ENCODE data around the gene HLA-C. TPM values are rescaled to one million over a fixed set of nuclear protein-coding genes. Genes with fewer than 3 reads are reported as not detected.
"Not testable (repeated sequence)": the region's sequence is repeated elsewhere in the genome, so short reads cannot be mapped to it uniquely, and the experiment has no call there.

Gene HLA-C
- total RNA-seq, 1 donor, result 489 TPM

GRCh38 chr6:31246051-31246521 is 25.8 kb downstream of the HLA-C start:
- no peak overlapping the region for H3K4me3 ChIP-seq (ENCODE audit: insufficient read depth, low read length)
- no peaks in the 10 kb centered on the region for H3K36me3 ChIP-seq (ENCODE audit: insufficient read depth, low read length)
- DNase-seq (ENCODE audit: insufficient read length, low spot score, missing footprints), result peak; percentile 69
- no peaks in the 10 kb centered on the region for H3K79me2 ChIP-seq (ENCODE audit: insufficient read depth, low read length)
- peaks cover 29% of the 10 kb centered on the region for H3K27me3 ChIP-seq (ENCODE audit: insufficient read depth, low read length)
- no peak for TF ChIP-seq CTCF (IDR thresholded peaks at IDR 0.05; ENCODE audit: extremely low read depth, low read depth, low read length)
- no peaks in the 10 kb centered on the region for H4K20me1 ChIP-seq (ENCODE audit: insufficient read depth, low read length)
- no peaks in the 10 kb centered on the region for H3K9me3 ChIP-seq (ENCODE audit: low read depth, low read length)
- peaks cover 7% of the 10 kb centered on the region for H3K4me1 ChIP-seq (ENCODE audit: insufficient read depth, low read length)
- no peak overlapping the region for H3K27ac ChIP-seq (ENCODE audit: low read depth, low read length)
- no peak overlapping the region for H2AFZ ChIP-seq (ENCODE audit: low read length)
- no peak overlapping the region for H3K4me2 ChIP-seq (ENCODE audit: insufficient read depth, low read length)

GRCh38 chr6:31243508-31243907 is 28.4 kb downstream of the HLA-C start:
- Histone ChIP-seq H3K27ac (ENCODE audit: low read depth, low read length) (no peak overlapping the region), H2AFZ (ENCODE audit: low read length) (no peak overlapping the region), H3K4me2 (ENCODE audit: insufficient read depth, low read length) (no peak overlapping the region), H3K36me3 (ENCODE audit: insufficient read depth, low read length) (no peaks in the 10 kb centered on the region), H3K79me2 (ENCODE audit: insufficient read depth, low read length) (no peaks in the 10 kb centered on the region), H3K9me3 (ENCODE audit: low read depth, low read length) (no peaks in the 10 kb centered on the region), H3K27me3 (ENCODE audit: insufficient read depth, low read length) (peaks cover 21% of the 10 kb centered on the region), H3K4me3 (ENCODE audit: insufficient read depth, low read length) (no peak overlapping the region), H3K4me1 (ENCODE audit: insufficient read depth, low read length) (peaks cover 7% of the 10 kb centered on the region), H4K20me1 (ENCODE audit: insufficient read depth, low read length) (no peaks in the 10 kb centered on the region)
- DNase-seq (ENCODE audit: insufficient read length, low spot score, missing footprints), result no peak
- no peak for TF ChIP-seq CTCF (IDR thresholded peaks at IDR 0.05; ENCODE audit: extremely low read depth, low read depth, low read length)

- H3K27me3 ChIP-seq (ENCODE audit: insufficient read depth, low read length), result peaks cover 40% of the 10 kb centered on the region
- H3K9me3 ChIP-seq (ENCODE audit: low read depth, low read length), result no peaks in the 10 kb centered on the region
- H3K36me3 ChIP-seq (ENCODE audit: insufficient read depth, low read length), result no peaks in the 10 kb centered on the region
- H3K4me2 ChIP-seq (ENCODE audit: insufficient read depth, low read length), result no peak overlapping the region
- DNase-seq (ENCODE audit: insufficient read length, low spot score, missing footprints), result no peak
- no peaks in the 10 kb centered on the region for H4K20me1 ChIP-seq (ENCODE audit: insufficient read depth, low read length)
- H3K4me3 ChIP-seq (ENCODE audit: insufficient read depth, low read length), result no peak overlapping the region
- H3K27ac ChIP-seq (ENCODE audit: low read depth, low read length), result no peak overlapping the region
- H3K79me2 ChIP-seq (ENCODE audit: insufficient read depth, low read length), result no peaks in the 10 kb centered on the region
- no peak overlapping the region for H2AFZ ChIP-seq (ENCODE audit: low read length)
- no peaks in the 10 kb centered on the region for H3K4me1 ChIP-seq (ENCODE audit: insufficient read depth, low read length)
- TF ChIP-seq CTCF (IDR thresholded peaks at IDR 0.05; ENCODE audit: extremely low read depth, low read depth, low read length), result no peak
These were observed 32.0 kb downstream of the HLA-C start for GRCh38 chr6:31239854-31240253.

- not testable (repeated sequence) for H3K79me2 ChIP-seq (ENCODE audit: insufficient read depth, low read length); H3K27ac ChIP-seq (ENCODE audit: low read depth, low read length); H3K4me2 ChIP-seq (ENCODE audit: insufficient read depth, low read length)
These were observed 37.8 kb downstream of the HLA-C start for GRCh38 chr6:31234101-31234500.

More at GRCh38 chr6:31234101-31234500, 37.8 kb downstream of the HLA-C start:
- H3K36me3 ChIP-seq (ENCODE audit: insufficient read depth, low read length); H4K20me1 ChIP-seq (ENCODE audit: insufficient read depth, low read length); H3K4me1 ChIP-seq (ENCODE audit: insufficient read depth, low read length); H2AFZ ChIP-seq (ENCODE audit: low read length); H3K4me3 ChIP-seq (ENCODE audit: insufficient read depth, low read length); H3K9me3 ChIP-seq (ENCODE audit: low read depth, low read length); DNase-seq (ENCODE audit: insufficient read length, low spot score, missing footprints): not testable (repeated sequence)
- H3K27me3 ChIP-seq (ENCODE audit: insufficient read depth, low read length), result peaks cover 44% of the 10 kb centered on the region

Data from osteoblast (primary cell).